Keratinocyte (primary cell): Measurements from ENCODE around the gene STARD5.

Source experiments
- EZH2 ChIP-seq: IDR thresholded peaks from one replicate; pipeline ENCODE4 v1.6.1; 2012; ENCODE audit warnings: inconsistent platforms, mild to moderate bottlenecking, low read length, moderate library complexity
- TF ChIP-seq, protein P1 (sequence below), 3 experiments: IDR thresholded peaks in 1 of 3; conservative IDR thresholded peaks in 1 of 3; optimal IDR thresholded peaks in 1 of 3; 2 replicates in 2 of 3; 3 replicates in 1 of 3; pipeline versions ENCODE3 to v1.5.1; 2011; ENCODE audit warnings: low read length in 3 of 3, mild to moderate bottlenecking in 3 of 3, moderate library complexity in 2 of 3, control low read depth in 1 of 3, inconsistent platforms in 1 of 3; ENCODE audit not compliant: insufficient read depth in 2 of 3; ENCODE audit errors: extremely low read depth in 1 of 3

DNA sequence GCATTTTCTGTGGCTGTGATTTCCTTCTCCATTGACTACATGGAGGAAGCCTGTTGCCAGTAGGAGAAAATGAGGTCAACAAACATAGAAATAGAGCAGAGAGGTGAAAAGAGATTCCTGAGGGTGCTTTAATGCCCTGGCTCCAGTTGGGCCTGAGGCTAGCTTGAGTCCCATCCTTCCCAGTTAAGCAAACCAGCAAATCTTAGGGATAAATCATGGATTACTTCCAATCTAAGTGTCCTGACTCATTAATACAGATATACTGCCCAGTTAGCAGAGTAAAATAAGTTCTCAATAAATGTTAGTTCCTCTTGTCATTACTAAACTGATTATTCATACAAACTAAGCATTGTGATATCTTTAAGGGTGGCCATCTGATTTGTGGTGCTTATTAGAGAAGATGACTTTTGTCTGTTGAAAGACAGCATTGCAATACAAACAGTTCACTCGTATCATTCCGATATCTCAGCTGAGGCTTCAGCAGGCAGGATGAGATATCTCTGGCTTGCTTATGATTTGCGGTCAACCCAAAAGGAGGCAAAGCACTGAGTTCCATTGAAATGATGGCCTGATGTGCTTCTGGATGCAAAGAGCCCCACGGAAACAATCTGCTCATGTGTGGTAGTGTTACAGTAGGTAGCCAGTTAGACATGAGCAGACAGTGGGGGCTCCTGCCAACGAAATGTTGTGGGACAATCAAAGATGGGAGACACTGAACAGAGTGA lies 6.6 kb upstream of the STARD5 start:
- TF ChIP-seq, protein P1, sequence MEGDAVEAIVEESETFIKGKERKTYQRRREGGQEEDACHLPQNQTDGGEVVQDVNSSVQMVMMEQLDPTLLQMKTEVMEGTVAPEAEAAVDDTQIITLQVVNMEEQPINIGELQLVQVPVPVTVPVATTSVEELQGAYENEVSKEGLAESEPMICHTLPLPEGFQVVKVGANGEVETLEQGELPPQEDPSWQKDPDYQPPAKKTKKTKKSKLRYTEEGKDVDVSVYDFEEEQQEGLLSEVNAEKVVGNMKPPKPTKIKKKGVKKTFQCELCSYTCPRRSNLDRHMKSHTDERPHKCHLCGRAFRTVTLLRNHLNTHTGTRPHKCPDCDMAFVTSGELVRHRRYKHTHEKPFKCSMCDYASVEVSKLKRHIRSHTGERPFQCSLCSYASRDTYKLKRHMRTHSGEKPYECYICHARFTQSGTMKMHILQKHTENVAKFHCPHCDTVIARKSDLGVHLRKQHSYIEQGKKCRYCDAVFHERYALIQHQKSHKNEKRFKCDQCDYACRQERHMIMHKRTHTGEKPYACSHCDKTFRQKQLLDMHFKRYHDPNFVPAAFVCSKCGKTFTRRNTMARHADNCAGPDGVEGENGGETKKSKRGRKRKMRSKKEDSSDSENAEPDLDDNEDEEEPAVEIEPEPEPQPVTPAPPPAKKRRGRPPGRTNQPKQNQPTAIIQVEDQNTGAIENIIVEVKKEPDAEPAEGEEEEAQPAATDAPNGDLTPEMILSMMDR (optimal IDR thresholded peaks at IDR 0.05 in 1 of 3, IDR thresholded peaks at IDR 0.05 in 1 of 3, conservative IDR thresholded peaks at IDR 0.05 in 1 of 3; ENCODE audit: extremely low read depth in 1 of 3, insufficient read depth in 2 of 3, low read length in 3 of 3) = no peak
- TF ChIP-seq EZH2 = no peak
